Adipocyte (in vitro differentiated cells): ENCODE data around the gene SAP30L.

Experiments
- DNase-seq: peaks from one replicate; pipeline ENCODE4 v3.0.0-alpha.2; 2015; ENCODE audit warnings: low read depth
- H3K27me3 ChIP-seq: replicated peaks from 2 replicates; pipeline ENCODE4 v1.7.0; 2013; ENCODE audit warnings: mild to moderate bottlenecking, low read length, moderate library complexity; ENCODE audit not compliant: control insufficient read depth, insufficient read depth
- H3K36me3 ChIP-seq: 2 replicates; pipeline ENCODE4 v1.7.0; 2013; ENCODE audit warnings: low read length, mild to moderate bottlenecking, moderate library complexity; ENCODE audit not compliant: control insufficient read depth, insufficient read depth, severe bottlenecking
- H3K4me1 ChIP-seq: 2 replicates; pipeline ENCODE4 v1.7.0; 2013; ENCODE audit warnings: mild to moderate bottlenecking, low read length, moderate library complexity; ENCODE audit not compliant: control insufficient read depth, insufficient read depth
- H3K4me3 ChIP-seq: 2 replicates; pipeline ENCODE4 v1.7.0; 2013; ENCODE audit warnings: mild to moderate bottlenecking, low read length, moderate library complexity
- H3K9ac ChIP-seq: 2 replicates; pipeline ENCODE4 v1.7.0; 2013; ENCODE audit warnings: mild to moderate bottlenecking, low read length, moderate library complexity
- H3K9me3 ChIP-seq: 2 replicates; pipeline ENCODE4 v1.7.0; 2013; ENCODE audit warnings: mild to moderate bottlenecking, low read length, moderate library complexity; ENCODE audit not compliant: control insufficient read depth

SAP30L gene

DNA sequence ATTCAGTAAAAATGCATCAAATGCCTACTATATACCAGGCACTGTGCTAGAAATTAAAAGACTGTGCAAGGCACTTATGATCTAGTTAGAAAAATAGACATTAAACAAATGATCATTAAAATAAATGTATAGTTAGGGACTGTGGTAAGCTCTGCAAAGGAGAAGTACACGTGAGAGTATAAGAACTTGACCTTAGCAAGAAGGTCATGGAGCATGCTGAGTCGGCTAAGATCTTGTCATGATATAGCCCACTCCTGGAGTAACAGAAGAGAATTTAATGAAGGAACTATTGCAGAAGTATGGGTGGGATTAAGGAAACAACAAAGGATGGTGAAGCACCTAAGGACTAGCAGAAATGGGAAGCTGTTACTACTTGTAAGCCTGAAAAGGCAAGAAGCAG is 23.5 kb upstream of the SAP30L start:
- peaks cover 4% of the 10 kb centered on the region for H3K9me3 ChIP-seq
- no peaks in the 10 kb centered on the region for H3K27me3 ChIP-seq
- H3K4me3 ChIP-seq = no peak overlapping the region
- DNase-seq = no peak
- H3K4me1 ChIP-seq = peaks cover 3% of the 10 kb centered on the region
- no peak overlapping the region for H3K9ac ChIP-seq
- H3K36me3 ChIP-seq = peaks cover 4% of the 10 kb centered on the region

DNA sequence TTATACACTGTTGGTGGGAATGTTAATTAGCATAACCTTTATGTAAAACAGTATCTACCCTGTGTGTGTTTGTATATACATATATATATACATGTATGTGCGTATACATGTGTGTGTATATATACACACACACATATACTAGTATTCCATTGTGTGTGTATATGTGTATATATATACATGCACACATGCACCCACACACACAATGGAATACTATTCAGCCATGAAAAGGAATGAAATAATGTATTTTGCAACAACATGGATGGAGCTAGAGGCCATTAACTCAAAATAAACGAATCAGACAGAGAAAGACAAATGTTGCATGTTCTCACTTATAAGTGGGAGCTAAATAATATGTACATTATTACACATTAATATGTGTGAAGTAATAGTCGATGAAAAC is 17.6 kb upstream of the SAP30L start:
- Histone ChIP-seq H3K4me1 (no peaks in the 10 kb centered on the region), H3K4me3 (no peak overlapping the region), H3K9me3 (peaks cover 2% of the 10 kb centered on the region), H3K9ac (no peak overlapping the region), H3K27me3 (no peaks in the 10 kb centered on the region), H3K36me3 (no peaks in the 10 kb centered on the region)
- DNase-seq = no peak

- no peaks in the 10 kb centered on the region for H3K9me3 ChIP-seq
- no peaks in the 10 kb centered on the region for H3K4me1 ChIP-seq
- no peak for DNase-seq
- peaks cover 4% of the 10 kb centered on the region for H3K36me3 ChIP-seq
- H3K9ac ChIP-seq = no peak overlapping the region
- no peak overlapping the region for H3K4me3 ChIP-seq
- H3K27me3 ChIP-seq = no peaks in the 10 kb centered on the region
Observed at GRCh38 chr5:154429341-154429740, 16.5 kb upstream of the SAP30L start.

DNA sequence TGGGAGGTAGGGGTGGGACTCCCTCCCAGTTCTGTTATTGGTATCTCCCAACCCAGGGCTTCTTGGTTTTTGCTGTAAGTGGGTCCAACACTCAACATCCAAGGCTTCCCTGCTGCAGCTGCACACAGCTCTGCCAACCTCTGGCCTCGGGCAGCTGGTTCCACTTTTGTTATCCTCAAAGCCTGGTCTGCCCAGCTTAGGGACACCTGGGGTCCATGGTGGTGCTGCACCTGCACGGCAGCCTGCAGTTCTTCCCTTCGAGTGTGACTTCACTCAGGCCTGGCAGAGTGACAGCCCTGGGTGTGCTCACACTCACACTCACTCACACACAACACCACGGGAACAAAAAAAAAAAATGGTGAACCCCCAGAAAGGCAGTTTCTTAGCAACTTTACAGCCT is 15.3 kb upstream of the SAP30L start:
- Histone ChIP-seq H3K9ac (no peak overlapping the region), H3K36me3 (peaks cover 6% of the 10 kb centered on the region), H3K27me3 (no peaks in the 10 kb centered on the region), H3K9me3 (no peaks in the 10 kb centered on the region), H3K4me1 (no peaks in the 10 kb centered on the region), H3K4me3 (no peak overlapping the region)
- DNase-seq = no peak

GRCh38 chr5:154430961-154431630 is 14.7 kb upstream of the SAP30L start:
- no peak for DNase-seq
- H3K36me3 ChIP-seq = peaks cover 11% of the 10 kb centered on the region
- no peaks in the 10 kb centered on the region for H3K9me3 ChIP-seq

DNA sequence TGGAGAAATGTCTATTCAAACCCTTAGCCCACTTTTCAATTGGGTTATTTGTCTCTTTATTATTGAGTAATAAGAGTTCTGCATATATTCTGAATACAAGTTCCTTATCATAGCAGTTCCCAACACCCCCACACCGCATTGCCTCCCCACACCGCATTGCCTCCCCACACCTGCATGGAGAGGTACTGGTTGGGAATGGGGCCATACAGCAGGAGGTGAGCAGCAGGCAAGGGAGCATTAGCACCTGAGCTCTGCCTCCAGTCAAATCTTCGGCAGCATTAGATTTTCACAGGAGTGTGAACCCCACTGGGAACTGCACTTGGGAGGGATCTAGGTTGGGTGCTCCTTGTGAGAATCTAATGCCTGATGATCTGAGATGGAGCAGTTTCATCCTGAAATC is 10.6 kb upstream of the SAP30L start:
- Histone ChIP-seq H3K4me3 (no peak overlapping the region), H3K36me3 (peaks cover 37% of the 10 kb centered on the region), H3K9me3 (no peaks in the 10 kb centered on the region), H3K27me3 (no peaks in the 10 kb centered on the region), H3K4me1 (no peaks in the 10 kb centered on the region), H3K9ac (no peak overlapping the region)
- no peak for DNase-seq

More at GRCh38 chr5:154430961-154431630, 14.7 kb upstream of the SAP30L start:
- Histone ChIP-seq H3K4me1 (no peaks in the 10 kb centered on the region), H3K4me3 (no peak overlapping the region), H3K27me3 (no peaks in the 10 kb centered on the region), H3K9ac (no peak overlapping the region)

DNA sequence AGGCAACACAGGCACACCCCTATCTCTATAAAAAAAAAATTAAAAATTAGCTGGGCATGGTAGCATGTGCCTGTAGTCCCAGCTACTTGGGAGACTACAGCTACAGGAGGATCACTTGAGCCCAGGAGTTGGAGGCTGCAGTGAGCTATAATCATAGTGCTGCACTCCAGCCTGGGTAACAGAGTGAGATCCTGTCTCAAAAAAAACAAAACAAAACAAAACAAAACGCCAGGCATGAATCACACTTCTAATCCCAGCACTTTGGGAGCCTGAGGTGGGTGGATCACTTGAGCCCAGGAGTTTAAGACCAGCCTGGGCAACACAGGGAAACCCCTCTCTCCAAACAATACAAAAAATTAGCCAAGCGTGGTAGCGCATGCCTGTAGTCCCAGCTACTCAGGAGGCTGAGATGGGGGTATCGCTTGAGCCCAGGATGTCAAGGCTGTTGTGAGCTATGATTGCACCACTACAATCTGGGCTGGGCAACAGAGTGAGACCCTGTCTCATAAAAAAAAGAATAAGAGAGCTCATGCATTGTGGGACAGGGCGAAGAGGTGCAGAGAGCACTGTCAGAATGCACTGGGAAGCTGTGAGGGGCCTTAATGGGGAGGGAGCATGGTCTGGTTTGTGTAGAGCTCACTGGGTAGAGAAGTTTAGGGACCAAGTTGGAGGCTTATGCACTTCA is 8.4 kb upstream of the SAP30L start:
- no peak overlapping the region for H3K9ac ChIP-seq
- H3K27me3 ChIP-seq = no peaks in the 10 kb centered on the region
- no peaks in the 10 kb centered on the region for H3K4me1 ChIP-seq
- no peak overlapping the region for H3K4me3 ChIP-seq
- peaks cover 50% of the 10 kb centered on the region for H3K36me3 ChIP-seq
- H3K9me3 ChIP-seq = no peaks in the 10 kb centered on the region
- peak; percentile 32 for DNase-seq

- H3K9me3 ChIP-seq = no peaks in the 10 kb centered on the region
- DNase-seq = no peak
- H3K4me1 ChIP-seq = peaks cover 9% of the 10 kb centered on the region
- H3K4me3 ChIP-seq = no peak overlapping the region
- H3K9ac ChIP-seq = no peak overlapping the region
- no peaks in the 10 kb centered on the region for H3K27me3 ChIP-seq
- peaks cover 44% of the 10 kb centered on the region for H3K36me3 ChIP-seq
Observed at GRCh38 chr5:154440540-154440939, 5.3 kb upstream of the SAP30L start.

- Histone ChIP-seq H3K9me3 (no peaks in the 10 kb centered on the region), H3K4me1 (peaks cover 18% of the 10 kb centered on the region), H3K4me3 (no peak overlapping the region), H3K36me3 (peaks cover 28% of the 10 kb centered on the region), H3K27me3 (no peaks in the 10 kb centered on the region), H3K9ac (no peak overlapping the region)
- DNase-seq = no peak
Observed at GRCh38 chr5:154442801-154443200, 3.0 kb upstream of the SAP30L start.

GRCh38 chr5:154444556-154445421 is 1.0 kb upstream of the SAP30L start:
- H3K4me1 ChIP-seq = peaks cover 29% of the 10 kb centered on the region
- no peaks in the 10 kb centered on the region for H3K9me3 ChIP-seq
- no peaks in the 10 kb centered on the region for H3K27me3 ChIP-seq
- peak overlapping the region; percentile 100 for H3K4me3 ChIP-seq
- peaks cover 13% of the 10 kb centered on the region for H3K36me3 ChIP-seq
- DNase-seq = peak; percentile 51
- peak overlapping the region; percentile 96 for H3K9ac ChIP-seq
